DMS153 treated with DMSO at 0.1 percent for 48 hours (cell line): ENCODE results near the gene TSPO.
"Not testable (repeated sequence)": the region's sequence is repeated elsewhere in the genome, so short reads cannot be mapped to it uniquely, and the experiment has no call there.

Experiments used
- DNase-seq: peaks from one replicate; lab custom pipeline; 2025; ENCODE audit not compliant: unreplicated experiment; lab: John Stamatoyannopoulos, UW

TSPO gene

GRCh38 chr22:43129426-43130425 lies 21.6 kb upstream of the TSPO start:
- no peak for DNase-seq

GRCh38 chr22:43131773-43132501 lies 19.4 kb upstream of the TSPO start:
- no peak for DNase-seq

DNA sequence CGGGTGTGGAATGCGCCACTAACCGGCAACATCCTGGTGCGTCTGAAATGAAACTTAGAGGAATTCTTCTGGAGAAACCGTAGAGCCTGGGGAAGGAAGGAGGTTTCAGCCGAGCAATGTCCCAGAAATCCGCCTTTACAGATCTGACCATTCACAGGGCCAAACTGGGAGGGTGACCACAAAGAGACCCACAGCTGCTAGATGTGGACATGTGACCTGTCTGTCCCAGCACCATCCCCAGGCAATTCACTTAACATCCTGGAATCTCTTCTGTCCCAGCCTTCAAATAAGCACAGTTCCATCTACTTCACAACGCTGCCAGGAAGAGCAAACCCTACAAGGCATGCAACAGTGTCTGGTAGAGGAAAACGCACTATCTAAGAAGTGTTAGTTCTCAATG lies 18.0 kb upstream of the TSPO start:
- no peak for DNase-seq

DNA sequence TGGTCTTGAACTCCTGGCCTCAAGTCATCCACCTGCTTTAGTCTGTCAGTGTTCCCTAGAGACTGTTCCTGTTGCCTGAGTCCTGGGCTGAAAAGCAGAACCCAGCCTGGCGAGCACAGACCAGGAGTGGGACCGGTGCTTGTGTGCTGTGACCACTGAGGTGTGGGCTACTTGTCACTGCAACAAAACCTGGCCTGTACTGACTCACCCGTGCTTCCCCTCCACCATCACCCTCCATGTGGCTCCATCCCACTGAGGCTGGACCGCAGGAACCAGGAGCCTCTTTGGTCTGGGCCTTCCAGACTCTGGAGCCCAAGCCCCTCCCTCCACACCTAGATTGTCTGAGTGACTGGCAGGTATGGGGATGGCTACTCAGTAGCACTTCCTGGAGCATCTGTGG lies 16.8 kb upstream of the TSPO start:
- DNase-seq = no peak

DNA sequence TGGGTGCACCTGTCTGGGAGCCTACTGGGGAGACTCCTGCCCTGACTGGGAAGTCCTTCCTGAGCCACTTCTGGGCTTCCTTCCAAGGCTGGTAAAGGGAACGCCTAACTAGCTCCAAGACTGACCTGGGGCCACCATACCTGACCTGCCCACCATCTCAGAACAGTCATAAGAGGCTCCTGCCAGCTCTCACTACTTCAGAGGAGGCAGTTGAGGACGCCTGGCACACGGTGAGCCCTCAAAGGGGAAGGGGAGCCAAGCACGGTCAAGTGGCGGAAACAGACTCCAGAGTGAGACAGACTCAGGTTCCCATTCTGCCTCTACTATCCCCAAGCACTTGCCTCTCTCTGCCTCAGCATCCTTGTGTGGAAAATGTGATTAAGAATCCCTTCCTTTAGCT lies 15.8 kb upstream of the TSPO start:
- DNase-seq = no peak

GRCh38 chr22:43136255-43136654 lies 15.1 kb upstream of the TSPO start:
- no peak for DNase-seq

DNA sequence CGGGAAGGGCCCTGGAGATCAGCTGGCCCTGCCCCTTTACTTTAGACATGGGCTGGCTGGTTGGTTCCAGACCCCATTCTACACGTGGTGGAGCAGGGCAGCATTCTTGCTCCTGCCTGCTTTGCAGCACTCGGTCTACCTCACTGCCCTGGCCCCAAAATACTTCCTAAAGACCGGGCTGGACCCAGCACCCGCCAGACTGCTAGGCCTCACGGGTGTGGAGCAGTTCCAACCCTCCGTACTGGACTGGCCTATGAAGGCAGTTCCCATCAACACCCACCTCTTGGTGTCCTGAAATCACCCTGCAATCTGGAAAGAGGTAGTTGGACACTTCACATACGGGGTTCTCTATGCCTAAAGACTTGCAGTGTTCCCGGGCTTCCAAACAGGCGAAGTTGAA lies 14.6 kb upstream of the TSPO start:
- DNase-seq = no peak

- DNase-seq = peak; percentile 73
These were observed 8.3 kb upstream of the TSPO start, which contains the start of gene MCAT for GRCh38 chr22:43142880-43143562. MCAT (minus strand) TSS chr22:43143398; CDS start chr22:43143348, 50 bp downstream.

GRCh38 chr22:43144949-43145348 lies 6.4 kb upstream of the TSPO start:
- no peak for DNase-seq

GRCh38 chr22:43145371-43145770 lies 6.0 kb upstream of the TSPO start:
- not testable (repeated sequence) for DNase-seq

DNA sequence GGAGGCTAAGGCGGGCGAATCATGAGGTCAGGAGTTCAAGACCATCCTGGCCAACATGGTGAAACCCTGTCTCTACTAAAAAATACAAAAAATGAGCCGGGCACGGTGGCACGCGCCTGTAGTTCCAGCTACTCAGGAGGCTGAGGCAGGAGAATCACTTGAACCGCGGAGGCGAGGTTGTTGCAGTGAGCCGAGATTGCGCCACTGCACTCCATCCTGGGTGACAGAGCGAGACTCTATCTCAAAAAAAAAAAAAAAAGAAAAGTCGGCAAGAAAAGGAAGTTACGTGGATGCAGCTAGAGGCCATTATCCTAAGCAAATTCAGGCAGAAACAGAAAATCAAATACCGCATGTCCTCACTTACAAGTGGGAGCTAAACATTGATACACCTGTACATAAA lies 5.0 kb upstream of the TSPO start:
- DNase-seq = not testable (repeated sequence)

- no peak for DNase-seq
These were observed 3.5 kb upstream of the TSPO start for GRCh38 chr22:43147821-43148220.

GRCh38 chr22:43148581-43148980 lies 2.8 kb upstream of the TSPO start:
- no peak for DNase-seq

GRCh38 chr22:43150731-43151206 lies 590 bp upstream of the TSPO start:
- DNase-seq = no peak

DNA sequence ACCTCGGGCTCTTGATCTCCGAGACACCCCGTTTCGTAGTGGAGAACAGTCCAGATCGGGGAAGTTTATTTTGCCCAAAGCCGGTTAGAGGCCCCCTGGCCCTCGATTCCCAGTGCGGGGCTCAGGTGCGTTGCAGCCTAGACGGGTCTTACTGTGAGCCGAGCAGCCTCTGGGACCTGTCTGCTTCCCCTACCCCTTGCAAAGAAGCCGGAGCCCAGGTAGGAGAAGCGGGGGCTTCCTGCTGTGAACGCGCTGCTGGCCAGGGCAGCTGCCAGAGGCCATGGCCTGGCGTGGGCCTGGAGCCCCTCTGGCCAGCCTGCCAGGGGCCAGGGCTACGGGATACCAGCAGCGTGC lies 621 bp downstream of the TSPO start:
- no peak for DNase-seq

- peak; percentile 2 for DNase-seq
These were observed 1.2 kb downstream of the TSPO start for GRCh38 chr22:43152357-43153071.

- no peak for DNase-seq
These were observed 2.5 kb downstream of the TSPO start for GRCh38 chr22:43153899-43154298.

DNA sequence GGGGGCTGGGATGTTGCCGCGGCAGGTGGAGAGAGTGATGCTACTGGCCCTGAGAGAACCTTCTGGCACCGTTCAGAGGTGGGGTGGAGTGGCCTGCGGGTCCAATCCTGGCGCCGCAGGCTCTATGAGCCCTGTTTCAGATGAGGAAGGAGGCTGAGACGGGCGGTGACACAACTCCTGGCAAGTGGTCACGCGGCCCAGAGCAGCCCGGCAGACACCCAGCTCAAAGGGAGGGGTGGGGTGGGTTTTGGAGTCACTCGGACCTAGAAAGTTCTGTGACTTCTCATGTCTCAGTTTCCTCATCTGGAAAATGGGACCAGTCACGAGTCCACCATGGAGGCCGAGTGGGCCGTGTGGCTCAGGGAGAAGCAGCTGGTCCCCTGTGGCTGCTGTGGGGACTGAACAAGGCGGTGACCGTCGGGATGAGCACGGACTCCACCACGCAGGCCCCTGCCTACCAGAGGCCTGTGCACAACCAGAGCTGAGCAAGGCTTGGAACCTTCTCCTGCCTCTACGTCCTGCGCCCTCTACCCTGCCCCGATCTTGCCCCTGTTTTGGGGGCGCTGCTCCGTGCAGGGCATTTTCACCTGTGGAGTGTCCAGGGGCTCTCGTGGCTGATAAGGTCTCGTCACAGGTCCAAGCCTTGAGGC lies 3.7 kb downstream of the TSPO start:
- no peak for DNase-seq

GRCh38 chr22:43155789-43156188 lies 4.4 kb downstream of the TSPO start:
- DNase-seq = no peak

DNA sequence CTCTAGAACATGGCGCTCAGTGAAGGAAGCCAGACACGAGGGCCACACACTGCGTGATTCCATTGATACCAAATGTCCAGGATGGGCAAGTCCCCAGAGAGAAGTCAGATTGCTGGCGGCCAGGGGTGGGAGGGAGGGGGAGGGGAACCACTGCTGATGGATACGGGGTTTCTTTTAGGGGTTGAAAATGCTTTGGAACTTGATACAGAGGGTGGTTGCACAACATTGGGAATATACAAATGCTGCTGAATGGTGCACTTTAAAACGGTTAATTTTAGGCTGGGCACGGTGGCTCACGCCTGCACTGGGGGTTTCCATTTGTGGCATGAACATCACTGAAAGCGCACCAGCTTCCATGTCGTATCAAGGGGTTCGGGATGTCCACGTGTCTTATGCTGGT lies 5.1 kb downstream of the TSPO start:
- no peak for DNase-seq
